ENCODE data around the gene DUS2. TPM values are rescaled to one million over a fixed set of nuclear protein-coding genes. Genes with fewer than 3 reads are reported as not detected.

DUS2 gene
- total RNA-seq, 4 donors from 2014 or later: 7.2 to 15.0 (median 8.7) TPM

GRCh38 chr16:68093816-68094613, 70.9 kb downstream of the DUS2 start:
- ATAC-seq: no peak
- H3K9me3 ChIP-seq: no peaks in the 10 kb centered on the region
- H3K4me1 ChIP-seq: peaks cover 12 to 67% (median 22%) of the 10 kb centered on the region in 3 donors
- no peak overlapping the region for H3K4me3 ChIP-seq
- H3K36me3 ChIP-seq: no peaks in the 10 kb centered on the region
- WGBS, 2 donors (ENCODE audit: low coverage in 1 of 2): 61 to 73% methylated on average over 5 of the region's 5 CpGs
- no peaks in the 10 kb centered on the region for H3K27me3 ChIP-seq
- TF ChIP-seq EP300 (IDR thresholded peaks at IDR 0.05) (no peak), POLR2A (IDR thresholded peaks at IDR 0.05) (no peak), POLR2AphosphoS5 (IDR thresholded peaks at IDR 0.05) (no peak), CTCF (IDR thresholded peaks at IDR 0.05) (peak; percentile 19 to 42 (median 34))
- H3K27ac ChIP-seq: no peak overlapping the region

- TF ChIP-seq CTCF (IDR thresholded peaks at IDR 0.05) (no peak), EP300 (IDR thresholded peaks at IDR 0.05) (no peak), POLR2A (IDR thresholded peaks at IDR 0.05) (no peak), POLR2AphosphoS5 (IDR thresholded peaks at IDR 0.05) (no peak)
- H3K4me1 ChIP-seq: peaks cover 12 to 62% (median 22%) of the 10 kb centered on the region in 3 donors
- H3K4me3 ChIP-seq: no peak overlapping the region
- H3K27ac ChIP-seq: no peak overlapping the region
- no peaks in the 10 kb centered on the region for H3K27me3 ChIP-seq
- WGBS, 2 donors (ENCODE audit: low coverage in 1 of 2): 62 to 95% methylated on average over 4 of the region's 4 CpGs
- no peaks in the 10 kb centered on the region for H3K36me3 ChIP-seq
- ATAC-seq: no peak
- no peaks in the 10 kb centered on the region for H3K9me3 ChIP-seq
These were observed 71.5 kb downstream of the DUS2 start for GRCh38 chr16:68094614-68094934.

- no peak overlapping the region for H3K4me3 ChIP-seq
- H3K36me3 ChIP-seq: no peaks in the 10 kb centered on the region
- H3K27me3 ChIP-seq: no peaks in the 10 kb centered on the region
- peaks cover 8 to 52% (median 21%) of the 10 kb centered on the region in 3 donors for H3K4me1 ChIP-seq
- TF ChIP-seq POLR2AphosphoS5 (IDR thresholded peaks at IDR 0.05): no peak
- TF ChIP-seq CTCF (IDR thresholded peaks at IDR 0.05): no peak
- TF ChIP-seq POLR2A (IDR thresholded peaks at IDR 0.05): no peak
- no peak for TF ChIP-seq EP300 (IDR thresholded peaks at IDR 0.05)
- H3K9me3 ChIP-seq: no peaks in the 10 kb centered on the region
- 87 to 97% methylated on average over 2 of the region's 2 CpGs for WGBS, 2 donors (ENCODE audit: low coverage in 1 of 2)
- H3K27ac ChIP-seq: no peak overlapping the region
- no peak for ATAC-seq
These were observed 73.4 kb downstream of the DUS2 start for GRCh38 chr16:68096491-68096890.

GRCh38 chr16:68097088-68097487, 74.0 kb downstream of the DUS2 start:
- H3K4me1 ChIP-seq: peaks cover 3 to 46% (median 15%) of the 10 kb centered on the region in 3 donors

GRCh38 chr16:68097895-68098294, 74.8 kb downstream of the DUS2 start:
- no peaks in the 10 kb centered on the region for H3K27me3 ChIP-seq
- TF ChIP-seq CTCF (IDR thresholded peaks at IDR 0.05): no peak
- TF ChIP-seq POLR2AphosphoS5 (IDR thresholded peaks at IDR 0.05): no peak
- TF ChIP-seq POLR2A (IDR thresholded peaks at IDR 0.05): no peak
- TF ChIP-seq EP300 (IDR thresholded peaks at IDR 0.05): no peak
- no peaks in the 10 kb centered on the region for H3K36me3 ChIP-seq
- no peak overlapping the region for H3K4me3 ChIP-seq
- ATAC-seq: no peak
- WGBS, 2 donors (ENCODE audit: low coverage in 1 of 2): 94 to 100% methylated on average over 3 of the region's 3 CpGs
- H3K4me1 ChIP-seq: peaks cover 3 to 38% (median 15%) of the 10 kb centered on the region in 3 donors
- H3K27ac ChIP-seq: no peak overlapping the region
- no peaks in the 10 kb centered on the region for H3K9me3 ChIP-seq

More at GRCh38 chr16:68097088-68097487, 74.0 kb downstream of the DUS2 start:
- Histone ChIP-seq H3K4me3 (no peak overlapping the region), H3K27me3 (no peaks in the 10 kb centered on the region), H3K36me3 (no peaks in the 10 kb centered on the region), H3K27ac (no peak overlapping the region), H3K9me3 (no peaks in the 10 kb centered on the region)
- no peak for ATAC-seq
- no peak for TF ChIP-seq POLR2AphosphoS5 (IDR thresholded peaks at IDR 0.05)

Measured in gastroesophageal sphincter (tissue), 4 donors.